SK-N-SH treated with all-trans-retinoic acid at 6 μM for 48 hours (cell line): ENCODE measurements around the gene PHLDB1.

ENCODE experiments used
- GLIS3 ChIP-seq: fragments of 250-450 bp; sonication (Bioruptor Pico); IDR thresholded peaks from 2 replicates; pipeline ENCODE4 v1.5.0; 2020; ENCODE audit warnings: mild to moderate bottlenecking, moderate library complexity
- SNAI2 ChIP-seq: fragments of 250-450 bp; sonication (Bioruptor Pico); IDR thresholded peaks from 2 replicates; pipeline ENCODE4 v1.5.0; 2020; ENCODE audit warnings: mild to moderate bottlenecking, moderate library complexity
- TF ChIP-seq, protein P1 (sequence below): fragments of 250-450 bp; sonication (Bioruptor Pico); IDR thresholded peaks from 2 replicates; pipeline ENCODE4 v1.8.0; 2020; ENCODE audit warnings: mild to moderate bottlenecking, moderate library complexity, borderline replicate concordance

DNA sequence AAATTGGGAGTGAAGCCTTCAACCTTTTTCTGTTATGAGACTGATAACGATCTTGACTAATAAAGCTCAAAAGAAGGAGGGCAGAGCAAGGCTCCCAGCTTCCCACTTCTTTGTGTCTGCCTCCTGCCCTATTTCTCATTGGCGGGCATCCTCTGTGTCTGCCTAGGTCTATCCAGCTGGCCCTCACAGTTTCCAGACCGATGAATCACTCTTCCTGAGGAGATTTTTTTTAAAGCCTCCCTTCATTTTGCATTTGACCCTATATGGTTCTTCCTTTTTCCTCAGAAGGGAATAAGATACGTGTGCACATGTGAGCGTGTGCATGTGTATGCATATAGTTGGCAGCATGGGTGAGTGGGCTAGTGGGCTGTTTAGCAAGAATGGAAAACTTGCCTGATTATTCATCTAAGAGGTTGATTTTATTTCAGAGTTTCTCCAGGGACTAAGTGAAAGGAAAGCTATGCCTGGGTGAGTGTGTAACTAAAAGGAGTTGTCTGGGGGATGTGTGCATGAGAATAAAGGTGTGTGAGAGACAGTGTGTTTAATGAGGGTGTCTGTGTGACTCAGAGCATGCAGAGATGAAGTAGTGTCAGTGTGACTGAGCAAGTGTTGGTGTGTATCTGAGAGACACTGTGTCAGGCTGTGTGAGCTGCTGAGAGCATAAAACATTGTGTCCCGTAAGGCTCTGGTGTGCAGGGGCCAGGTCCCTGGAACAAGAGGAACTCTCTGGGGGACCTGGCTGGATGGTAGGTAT, 12.2 kb downstream of the PHLDB1 start:
- TF ChIP-seq GLIS3, result no peak
- no peak for TF ChIP-seq SNAI2 (CRISPR knock-in tag)
- TF ChIP-seq, protein P1, sequence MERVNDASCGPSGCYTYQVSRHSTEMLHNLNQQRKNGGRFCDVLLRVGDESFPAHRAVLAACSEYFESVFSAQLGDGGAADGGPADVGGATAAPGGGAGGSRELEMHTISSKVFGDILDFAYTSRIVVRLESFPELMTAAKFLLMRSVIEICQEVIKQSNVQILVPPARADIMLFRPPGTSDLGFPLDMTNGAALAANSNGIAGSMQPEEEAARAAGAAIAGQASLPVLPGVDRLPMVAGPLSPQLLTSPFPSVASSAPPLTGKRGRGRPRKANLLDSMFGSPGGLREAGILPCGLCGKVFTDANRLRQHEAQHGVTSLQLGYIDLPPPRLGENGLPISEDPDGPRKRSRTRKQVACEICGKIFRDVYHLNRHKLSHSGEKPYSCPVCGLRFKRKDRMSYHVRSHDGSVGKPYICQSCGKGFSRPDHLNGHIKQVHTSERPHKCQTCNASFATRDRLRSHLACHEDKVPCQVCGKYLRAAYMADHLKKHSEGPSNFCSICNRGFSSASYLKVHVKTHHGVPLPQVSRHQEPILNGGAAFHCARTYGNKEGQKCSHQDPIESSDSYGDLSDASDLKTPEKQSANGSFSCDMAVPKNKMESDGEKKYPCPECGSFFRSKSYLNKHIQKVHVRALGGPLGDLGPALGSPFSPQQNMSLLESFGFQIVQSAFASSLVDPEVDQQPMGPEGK (CRISPR knock-in tag), result no peak
